Type B pancreatic cell (in vitro differentiated cells): ENCODE measurements around the gene PLPP1. TPM values are rescaled to one million over a fixed set of nuclear protein-coding genes. Genes with fewer than 3 reads are reported as not detected.

Experiments used
- DNase-seq: peaks from one replicate; pipeline ENCODE4 v3.0.0; 2021; ENCODE audit warnings: mixed read lengths; ENCODE audit not compliant: unreplicated experiment; ENCODE audit errors: extremely low spot score
- H3K27ac Mint-ChIP-seq: 2 replicates; pipeline ENCODE4 v1.8.0; 2021; ENCODE audit warnings: mild to moderate bottlenecking, mixed read lengths
- H3K27me3 Mint-ChIP-seq: 2 replicates; pipeline ENCODE4 v1.8.0; 2021; ENCODE audit warnings: mixed read lengths
- H3K36me3 Mint-ChIP-seq: 2 replicates; pipeline ENCODE4 v1.8.0; 2021; ENCODE audit warnings: mixed read lengths
- H3K4me1 Mint-ChIP-seq: one replicate; pipeline ENCODE4 v1.8.0; 2021; ENCODE audit warnings: mixed read lengths; ENCODE audit not compliant: unreplicated experiment
- H3K4me3 Mint-ChIP-seq: 2 replicates; pipeline ENCODE4 v1.8.0; 2021; ENCODE audit warnings: mild to moderate bottlenecking, mixed read lengths
- H3K9me3 Mint-ChIP-seq: 2 replicates; pipeline ENCODE4 v1.8.0; 2021; ENCODE audit warnings: mixed read lengths
- CTCF ChIP-seq: fragments of 200-600 bp; sonication (generic); conservative IDR thresholded peaks from 2 replicates; pipeline ENCODE4 v1.5.0; 2021; ENCODE audit warnings: antibody characterized with exemption, mild to moderate bottlenecking
- microRNA-seq: library from miRNA; unstranded; fragments of <30 nt; microRNA quantifications from one replicate; pipeline ENCODE4, GENCODE V29; 2020
- total RNA-seq: library from RNA; stranded (reverse); gene quantifications from 2 replicates; pipeline ENCODE4 v1.2.1, GENCODE V29; 2021; ENCODE audit warnings: low replicate concordance

PLPP1 gene
- total RNA-seq, 1 donor from 2014 or later: 12.8 TPM

- Mint-ChIP-seq H3K4me1 (no peaks in the 10 kb centered on the region), H3K36me3 (peaks cover 53% of the 10 kb centered on the region), H3K27ac (no peak overlapping the region), H3K4me3 (no peak overlapping the region), H3K9me3 (peaks cover 8% of the 10 kb centered on the region), H3K27me3 (no peaks in the 10 kb centered on the region)
- DNase-seq: no peak
- no peak for TF ChIP-seq CTCF
These were observed 150.7 kb downstream of the PLPP1 start for GRCh38 chr5:55384072-55384471.

- peaks cover 56% of the 10 kb centered on the region for H3K36me3 Mint-ChIP-seq
- no peak for TF ChIP-seq CTCF
These were observed 151.5 kb downstream of the PLPP1 start for GRCh38 chr5:55383254-55383653.

GRCh38 chr5:55377810-55378209 lies 157.0 kb downstream of the PLPP1 start:
- Mint-ChIP-seq H3K27ac (no peak overlapping the region), H3K4me3 (no peak overlapping the region), H3K27me3 (no peaks in the 10 kb centered on the region), H3K4me1 (no peaks in the 10 kb centered on the region), H3K9me3 (no peaks in the 10 kb centered on the region), H3K36me3 (peaks cover 47% of the 10 kb centered on the region)
- no peak for DNase-seq
- no peak for TF ChIP-seq CTCF

More at GRCh38 chr5:55383254-55383653, 151.5 kb downstream of the PLPP1 start:
- DNase-seq: no peak
- Mint-ChIP-seq H3K27ac (no peak overlapping the region), H3K27me3 (no peaks in the 10 kb centered on the region), H3K9me3 (peaks cover 8% of the 10 kb centered on the region), H3K4me1 (no peaks in the 10 kb centered on the region), H3K4me3 (no peak overlapping the region)

Small RNA genes lying within 50 kb of the gene (microRNA-seq; reads per million reads assigned to microRNA genes)
- gene MIR5687: 2.8 reads per million, percentile 3 among the genes with 10 or more reads in this experiment

Other genes with a start within 250 kb of the PLPP1 start
- 21.7 and 24.0 TPM in 2 replicates for gene DHX29, start 227.3 kb downstream of the PLPP1 start, total RNA-seq
- gene MTREX, start 227.0 kb downstream of the PLPP1 start, total RNA-seq: 66.0 and 77.5 TPM in 2 replicates
- 35.6 and 36.6 TPM in 2 replicates for gene SLC38A9, start 177.4 kb upstream of the PLPP1 start, total RNA-seq
- gene DDX4, start 203.1 kb upstream of the PLPP1 start, total RNA-seq: not detected in 2 replicates